ENCODE results near the gene FBXL19. TPM values are rescaled to one million over a fixed set of nuclear protein-coding genes. Genes with fewer than 3 reads are reported as not detected.
"Not testable (repeated sequence)": the region's sequence is repeated elsewhere in the genome, so short reads cannot be mapped to it uniquely, and the experiment has no call there.

FBXL19 gene
- total RNA-seq, 1 donor from 2014 or later = 14.5 TPM

DNA sequence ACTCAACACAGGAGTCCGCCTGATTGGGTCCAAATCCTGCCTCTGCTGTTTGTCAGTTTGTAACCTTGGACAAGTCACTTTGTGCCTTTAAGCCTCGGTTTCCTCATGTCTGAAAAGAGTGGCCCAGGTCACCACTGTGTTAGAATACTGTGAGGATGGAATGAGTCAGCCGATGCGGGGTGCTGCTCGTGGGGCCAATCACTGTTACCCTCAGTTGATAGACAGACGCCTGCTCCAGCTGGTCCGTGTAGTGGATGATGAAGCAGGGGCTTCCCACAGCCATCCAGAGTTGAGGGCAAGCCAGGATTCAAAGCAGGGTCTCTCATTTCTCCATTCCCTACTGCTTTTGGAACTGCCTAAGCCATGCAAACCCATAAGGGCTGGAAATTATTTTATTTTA is 5.8 kb downstream of the FBXL19 start:
- Histone ChIP-seq H3K9me3 (no peaks in the 10 kb centered on the region), H3K36me3 (peaks cover 40% of the 10 kb centered on the region), H3K4me3 (no peak overlapping the region), H3K4me1 (peaks cover 3% of the 10 kb centered on the region), H3K27me3 (ENCODE audit: low read depth) (no peaks in the 10 kb centered on the region), H3K27ac (no peak overlapping the region)
- ATAC-seq = no peak
- TF ChIP-seq CTCF (IDR thresholded peaks at IDR 0.05) = no peak
- no peak for DNase-seq
- intact Hi-C loops (cut with DNase I) = no loop called here

DNA sequence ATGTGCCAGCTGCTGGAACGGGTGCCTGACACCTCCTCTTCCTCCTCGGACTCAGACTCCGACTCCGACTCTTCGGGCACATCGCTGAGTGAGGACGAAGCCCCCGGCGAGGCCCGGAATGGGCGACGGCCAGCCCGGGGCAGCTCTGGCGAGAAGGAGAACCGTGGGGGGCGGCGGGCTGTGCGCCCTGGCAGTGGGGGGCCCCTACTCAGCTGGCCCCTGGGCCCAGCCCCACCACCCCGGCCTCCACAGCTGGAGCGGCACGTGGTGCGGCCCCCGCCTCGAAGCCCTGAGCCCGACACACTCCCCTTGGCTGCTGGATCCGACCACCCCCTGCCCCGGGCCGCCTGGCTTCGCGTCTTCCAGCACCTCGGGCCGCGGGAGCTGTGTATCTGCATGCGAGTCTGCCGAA is 6.8 kb downstream of the FBXL19 start:
- peaks cover 40% of the 10 kb centered on the region for H3K36me3 ChIP-seq
- ATAC-seq (no peak), DNase-seq (no peak)
- H3K4me1 ChIP-seq = no peaks in the 10 kb centered on the region
- no peak for TF ChIP-seq CTCF (IDR thresholded peaks at IDR 0.05)
- intact Hi-C loops (cut with DNase I) = no loop called here
- H3K27ac ChIP-seq = no peak overlapping the region
- H3K4me3 ChIP-seq = no peak overlapping the region
- H3K27me3 ChIP-seq (ENCODE audit: low read depth) = no peaks in the 10 kb centered on the region
- H3K9me3 ChIP-seq = no peaks in the 10 kb centered on the region

DNA sequence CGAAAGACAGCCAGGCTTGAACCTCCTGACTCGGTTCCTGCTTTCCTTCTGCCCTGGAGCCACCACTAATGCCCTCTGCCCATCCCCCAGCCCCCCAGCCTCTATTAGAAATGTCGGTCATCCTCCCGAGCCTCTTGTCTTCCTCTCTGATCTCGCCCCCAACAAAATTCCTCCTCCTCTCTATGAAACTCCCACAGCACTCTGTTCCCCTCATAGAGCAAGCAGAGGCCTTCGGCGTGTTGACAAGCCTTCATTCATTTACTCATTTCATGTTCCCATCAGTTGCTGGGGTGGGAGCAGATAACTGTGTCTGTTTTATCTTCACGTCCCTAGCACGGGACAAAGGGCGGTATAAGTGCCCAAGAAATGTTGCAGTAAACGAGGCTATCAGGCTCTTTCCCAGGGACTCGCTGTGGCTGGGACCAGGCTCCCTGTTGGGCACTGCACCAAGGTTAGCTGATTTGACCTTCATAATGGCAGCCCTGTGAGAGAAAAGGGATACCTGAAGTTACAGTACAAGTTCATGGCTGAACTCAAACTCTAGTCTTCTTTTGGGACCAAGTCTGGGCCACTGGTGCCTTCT is 7.8 kb downstream of the FBXL19 start:
- no peak for TF ChIP-seq CTCF (IDR thresholded peaks at IDR 0.05)
- Histone ChIP-seq H3K4me3 (no peak overlapping the region), H3K36me3 (peaks cover 40% of the 10 kb centered on the region), H3K9me3 (no peaks in the 10 kb centered on the region), H3K27me3 (ENCODE audit: low read depth) (no peaks in the 10 kb centered on the region), H3K27ac (no peak overlapping the region), H3K4me1 (no peaks in the 10 kb centered on the region)
- ATAC-seq (no peak), DNase-seq (no peak)
- intact Hi-C loops (cut with DNase I) = no loop called here

DNA sequence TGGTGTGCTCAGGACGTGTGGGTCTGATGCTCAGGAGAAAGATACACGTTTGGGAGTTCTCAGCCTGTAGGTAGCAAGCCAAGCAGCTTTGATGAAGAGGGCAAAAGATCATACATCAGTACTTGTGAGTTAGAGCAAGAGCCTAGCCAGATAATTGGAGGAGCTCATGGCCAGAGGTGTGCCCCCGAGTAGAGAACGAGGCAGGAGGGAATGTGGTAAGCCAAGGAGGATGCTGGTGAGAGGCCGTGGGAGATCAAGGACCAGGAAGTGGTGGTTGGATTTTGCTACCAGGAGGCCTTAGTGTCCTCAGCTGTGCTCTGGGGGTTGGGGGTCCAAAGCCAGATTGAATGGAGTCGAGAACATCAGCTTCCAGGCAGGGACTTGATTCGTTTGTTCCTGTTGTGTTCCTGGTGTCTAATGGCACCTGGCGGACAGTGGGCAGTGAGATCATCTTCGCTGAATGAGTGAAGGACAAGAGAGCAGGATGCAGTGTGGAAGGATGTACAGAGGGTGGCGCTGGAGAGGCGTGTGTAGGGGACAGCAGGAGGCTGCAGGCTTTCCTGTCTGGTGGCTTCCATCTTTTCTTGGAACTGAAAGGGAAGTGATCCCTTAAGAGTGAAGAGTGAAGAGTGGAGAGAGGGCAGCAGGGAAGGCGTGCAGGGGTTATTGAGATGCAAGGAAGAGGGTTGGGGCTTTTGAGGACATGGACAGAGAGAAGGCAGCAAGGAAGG is 11.6 kb downstream of the FBXL19 start:
- peak; percentile 52 for TF ChIP-seq CTCF (IDR thresholded peaks at IDR 0.05)
- peaks cover 41% of the 10 kb centered on the region for H3K36me3 ChIP-seq
- no peak overlapping the region for H3K27ac ChIP-seq
- intact Hi-C loops (cut with DNase I) = no loop called here
- peak; percentile 60 to 82 for ATAC-seq
- peak; percentile 69 for DNase-seq
- no peaks in the 10 kb centered on the region for H3K27me3 ChIP-seq (ENCODE audit: low read depth)
- no peaks in the 10 kb centered on the region for H3K9me3 ChIP-seq
- no peak overlapping the region for H3K4me3 ChIP-seq
- H3K4me1 ChIP-seq = no peaks in the 10 kb centered on the region

DNA sequence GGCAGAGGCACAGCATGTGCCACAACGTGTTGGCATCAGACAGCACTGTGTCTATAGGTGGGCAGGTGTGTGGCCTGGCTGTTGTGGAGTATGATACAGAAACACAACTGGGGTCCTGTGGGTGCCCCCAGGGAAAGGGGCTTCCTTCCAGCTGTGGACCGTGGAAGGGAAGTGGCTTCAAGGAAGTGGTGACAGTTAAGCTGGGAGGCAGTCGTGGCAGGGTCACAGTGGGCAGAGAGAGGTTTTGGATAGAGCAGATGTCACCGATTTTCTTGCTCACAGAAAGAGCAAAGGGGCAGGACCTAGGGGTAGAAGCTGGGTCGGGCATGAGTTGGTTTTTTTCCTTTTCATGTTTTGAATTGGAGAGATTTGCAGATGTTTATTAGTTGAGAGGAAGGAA is 14.3 kb downstream of the FBXL19 start:
- no peak for TF ChIP-seq CTCF (IDR thresholded peaks at IDR 0.05)
- Histone ChIP-seq H3K27me3 (ENCODE audit: low read depth) (no peaks in the 10 kb centered on the region), H3K9me3 (no peaks in the 10 kb centered on the region), H3K27ac (no peak overlapping the region), H3K4me3 (no peak overlapping the region), H3K4me1 (peaks cover 12% of the 10 kb centered on the region), H3K36me3 (peaks cover 21% of the 10 kb centered on the region)
- intact Hi-C loops (cut with DNase I) = no loop called here
- DNase-seq = no peak
- no peak for ATAC-seq

- H3K9me3 ChIP-seq; DNase-seq; H3K27me3 ChIP-seq (ENCODE audit: low read depth); ATAC-seq; H3K27ac ChIP-seq; H3K4me3 ChIP-seq; intact Hi-C loops (cut with DNase I): not testable (repeated sequence)
- H3K4me1 ChIP-seq = peaks cover 12% of the 10 kb centered on the region
- H3K36me3 ChIP-seq = peaks cover 25% of the 10 kb centered on the region
Observed at GRCh38 chr16:30939571-30939970, 16.2 kb downstream of the FBXL19 start.
